Measurements from ENCODE around the gene TFB1M. TPM values are rescaled to one million over a fixed set of nuclear protein-coding genes. Genes with fewer than 3 reads are reported as not detected.

The TFB1M gene
- total and polyA plus RNA-seq, 9 donors = 6.7 to 18.5 (median 14.6) TPM

DNA sequence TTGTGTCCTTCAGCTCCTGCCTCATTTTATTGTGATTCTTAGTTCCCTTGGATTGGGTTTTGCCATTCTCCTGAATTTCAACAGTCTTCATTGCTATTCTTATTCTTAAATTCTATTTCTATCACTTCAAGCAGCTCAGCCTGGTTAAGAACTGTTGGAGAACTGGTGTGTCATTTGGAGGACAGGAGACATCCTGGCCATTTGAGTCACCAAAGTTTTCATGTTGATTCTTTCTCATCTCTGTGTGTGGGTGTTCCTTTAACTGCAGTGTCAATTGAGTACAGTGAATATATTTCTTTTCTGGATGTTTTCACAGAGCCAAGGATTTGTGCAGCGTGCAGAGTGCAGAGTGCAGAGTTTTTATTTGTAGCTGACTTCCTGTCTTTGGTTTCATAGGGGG lies 33.5 kb upstream of the TFB1M start:
- Histone ChIP-seq H3K36me3 (no peaks in the 10 kb centered on the region), H3K27ac (no peak overlapping the region), H3K27me3 (no peaks in the 10 kb centered on the region), H3K9me3 (no peaks in the 10 kb centered on the region), H3K4me1 (ENCODE audit: insufficient read depth) (no peaks in the 10 kb centered on the region), H3K4me3 (no peak overlapping the region)
- intact Hi-C loops (cut with DNase I) = no loop called here
- DNase-seq = no peak
- TF ChIP-seq, protein P1, sequence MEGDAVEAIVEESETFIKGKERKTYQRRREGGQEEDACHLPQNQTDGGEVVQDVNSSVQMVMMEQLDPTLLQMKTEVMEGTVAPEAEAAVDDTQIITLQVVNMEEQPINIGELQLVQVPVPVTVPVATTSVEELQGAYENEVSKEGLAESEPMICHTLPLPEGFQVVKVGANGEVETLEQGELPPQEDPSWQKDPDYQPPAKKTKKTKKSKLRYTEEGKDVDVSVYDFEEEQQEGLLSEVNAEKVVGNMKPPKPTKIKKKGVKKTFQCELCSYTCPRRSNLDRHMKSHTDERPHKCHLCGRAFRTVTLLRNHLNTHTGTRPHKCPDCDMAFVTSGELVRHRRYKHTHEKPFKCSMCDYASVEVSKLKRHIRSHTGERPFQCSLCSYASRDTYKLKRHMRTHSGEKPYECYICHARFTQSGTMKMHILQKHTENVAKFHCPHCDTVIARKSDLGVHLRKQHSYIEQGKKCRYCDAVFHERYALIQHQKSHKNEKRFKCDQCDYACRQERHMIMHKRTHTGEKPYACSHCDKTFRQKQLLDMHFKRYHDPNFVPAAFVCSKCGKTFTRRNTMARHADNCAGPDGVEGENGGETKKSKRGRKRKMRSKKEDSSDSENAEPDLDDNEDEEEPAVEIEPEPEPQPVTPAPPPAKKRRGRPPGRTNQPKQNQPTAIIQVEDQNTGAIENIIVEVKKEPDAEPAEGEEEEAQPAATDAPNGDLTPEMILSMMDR (IDR thresholded peaks at IDR 0.05) = no peak
- TF ChIP-seq EP300 (IDR thresholded peaks at IDR 0.05) (no peak), POLR2A (IDR thresholded peaks at IDR 0.05) (no peak)
- WGBS, 3 donors = 73 to 85% (median 77%) methylated on average over 1 of the region's 1 CpG

DNA sequence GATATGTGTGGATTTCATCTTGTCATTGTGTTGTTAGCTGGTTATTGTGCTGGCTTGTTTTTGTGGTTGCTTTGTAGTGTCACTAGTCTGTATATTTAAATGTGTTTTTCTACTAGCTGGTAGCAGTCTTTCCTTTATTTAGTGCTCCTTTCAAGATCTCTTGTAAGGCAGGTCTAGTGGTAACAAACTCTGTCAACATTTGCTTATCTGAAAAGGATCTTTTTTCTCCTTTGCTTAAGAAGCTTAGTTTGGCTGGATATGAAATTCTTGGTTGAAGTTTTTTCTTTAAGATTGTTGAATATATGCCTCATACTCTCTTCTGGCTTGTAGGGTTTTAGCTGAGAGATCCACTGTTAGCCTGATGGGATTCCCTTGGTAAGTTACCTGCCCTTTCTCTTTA lies 32.7 kb upstream of the TFB1M start:
- Histone ChIP-seq H3K9me3 (no peaks in the 10 kb centered on the region), H3K36me3 (no peaks in the 10 kb centered on the region), H3K4me1 (ENCODE audit: insufficient read depth) (no peaks in the 10 kb centered on the region), H3K27me3 (no peaks in the 10 kb centered on the region), H3K27ac (no peak overlapping the region), H3K4me3 (no peak overlapping the region)
- no peak for DNase-seq
- TF ChIP-seq, protein P1 (IDR thresholded peaks at IDR 0.05) = no peak
- no peak for TF ChIP-seq EP300 (IDR thresholded peaks at IDR 0.05)
- no peak for TF ChIP-seq POLR2A (IDR thresholded peaks at IDR 0.05)
- intact Hi-C loops (cut with DNase I) = no loop called here

DNA sequence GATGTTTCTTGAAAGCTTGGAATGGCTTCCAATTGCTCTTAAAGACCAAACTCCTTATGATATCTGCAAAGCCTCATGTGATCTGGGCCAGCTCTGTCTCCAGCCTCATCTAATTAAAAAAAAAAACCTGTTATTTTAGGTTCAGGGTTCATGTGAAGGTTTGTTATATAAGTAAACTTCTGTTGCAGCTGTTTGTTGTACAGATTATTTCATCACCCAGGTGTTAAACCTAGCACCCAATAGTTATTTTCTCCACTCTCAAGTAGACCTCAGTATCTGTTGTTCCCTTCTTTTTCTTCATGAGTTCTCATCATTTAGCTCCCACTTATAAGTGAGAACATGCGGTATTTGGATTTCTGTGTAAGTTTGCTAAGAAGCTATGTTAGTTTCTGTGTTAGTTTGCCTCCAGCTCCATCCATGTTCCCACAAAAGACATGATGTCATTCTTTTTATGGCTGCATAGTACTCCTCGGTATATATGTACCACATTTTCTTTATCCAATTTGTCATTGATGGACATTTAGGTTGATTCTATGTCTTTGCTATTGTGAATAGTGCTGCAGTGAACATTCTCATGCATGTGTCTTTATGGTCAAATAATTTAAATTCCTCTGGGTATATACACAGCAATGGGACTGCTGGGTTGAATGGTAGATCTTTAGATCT lies 30.2 kb upstream of the TFB1M start:
- TF ChIP-seq EP300 (IDR thresholded peaks at IDR 0.05) (no peak), POLR2A (IDR thresholded peaks at IDR 0.05) (no peak)
- TF ChIP-seq, protein P1 (IDR thresholded peaks at IDR 0.05) = no peak
- Histone ChIP-seq H3K36me3 (no peaks in the 10 kb centered on the region), H3K27me3 (no peaks in the 10 kb centered on the region), H3K9me3 (no peaks in the 10 kb centered on the region), H3K4me1 (ENCODE audit: insufficient read depth) (no peaks in the 10 kb centered on the region), H3K27ac (no peak overlapping the region), H3K4me3 (no peak overlapping the region)
- intact Hi-C loops (cut with DNase I) = no loop called here
- WGBS, 3 donors = 94 to 97% (median 95%) methylated on average over 2 of the region's 2 CpGs
- no peak for DNase-seq

DNA sequence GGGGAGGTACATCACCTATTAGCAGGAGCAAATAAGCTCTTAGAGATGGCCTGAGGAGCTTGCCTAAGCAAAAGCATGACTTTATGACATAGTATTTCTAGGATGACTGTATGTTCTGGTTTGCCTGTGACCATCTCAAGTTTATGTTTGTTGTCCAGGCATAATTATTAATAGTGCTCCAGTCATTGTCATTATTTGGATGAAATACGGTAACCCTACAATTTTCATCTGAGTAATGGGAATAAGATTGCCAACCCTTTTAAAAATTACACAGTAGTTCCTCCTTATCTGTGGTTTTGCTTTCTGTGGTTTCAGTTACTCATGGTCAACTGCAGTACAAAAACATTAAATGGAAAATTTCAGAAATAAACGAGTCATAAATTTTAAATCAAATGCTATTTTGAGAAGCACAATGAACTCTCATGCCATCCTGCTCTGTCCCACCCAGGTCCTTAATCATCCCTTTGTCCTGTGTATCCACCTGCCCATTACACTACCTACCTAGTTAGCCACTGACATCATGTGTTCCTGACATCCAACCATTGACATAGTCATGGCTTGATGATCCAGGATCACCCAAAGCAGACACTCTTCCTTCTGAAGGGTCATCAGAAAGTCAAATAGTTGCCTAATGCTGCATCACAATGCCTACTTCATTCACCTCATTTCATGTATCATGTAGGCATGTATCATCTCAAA lies 27.0 kb upstream of the TFB1M start:
- no peaks in the 10 kb centered on the region for H3K9me3 ChIP-seq
- no peaks in the 10 kb centered on the region for H3K36me3 ChIP-seq
- no peak overlapping the region for H3K4me3 ChIP-seq
- H3K4me1 ChIP-seq (ENCODE audit: insufficient read depth) = no peaks in the 10 kb centered on the region
- H3K27ac ChIP-seq = no peak overlapping the region
- intact Hi-C loops (cut with DNase I) = no loop called here
- H3K27me3 ChIP-seq = no peaks in the 10 kb centered on the region
- WGBS, 3 donors = 51 to 72% (median 72%) methylated on average over 2 of the region's 2 CpGs
- TF ChIP-seq, protein P1 (IDR thresholded peaks at IDR 0.05) = no peak
- TF ChIP-seq EP300 (IDR thresholded peaks at IDR 0.05) = no peak
- TF ChIP-seq POLR2A (IDR thresholded peaks at IDR 0.05) = no peak
- DNase-seq = no peak

All from ovary (tissue), 9 donors.